Large intestine (tissue), 3 donors: ENCODE measurements around the gene MAPK8. TPM values are rescaled to one million over a fixed set of nuclear protein-coding genes. Genes with fewer than 3 reads are reported as not detected.

Experiments used
- DNase-seq, 2 donors: peaks; one replicate each; pipeline versions ENCODE4 v3.0.0 to v3.0.0-alpha.2; 2013
- H3K27ac ChIP-seq: one replicate; pipeline ENCODE4 v1.5.1; 2013; ENCODE audit warnings: low read length
- H3K27me3 ChIP-seq: 2 replicates; pipeline ENCODE4 v1.6.1; 2013; ENCODE audit warnings: low read length; ENCODE audit not compliant: control insufficient read depth, insufficient read depth
- H3K36me3 ChIP-seq: 2 replicates; pipeline ENCODE4 v1.6.1; 2013; ENCODE audit warnings: low read length; ENCODE audit not compliant: control insufficient read depth, insufficient read depth
- H3K4me1 ChIP-seq: one replicate; pipeline ENCODE4 v1.6.1; 2013; ENCODE audit warnings: low read length; ENCODE audit not compliant: control insufficient read depth, insufficient read depth
- H3K4me3 ChIP-seq: one replicate; pipeline ENCODE4 v1.5.1; 2013; ENCODE audit warnings: low read length
- H3K9me3 ChIP-seq: one replicate; pipeline ENCODE4 v1.6.1; 2013; ENCODE audit warnings: mild to moderate bottlenecking, low read depth, low read length, moderate library complexity; ENCODE audit not compliant: control insufficient read depth
- WGBS: methylation state at CpG from one replicate; pipeline ENCODE4 v1.1.5; 2013; ENCODE audit warnings: low lambda C conversion rate; ENCODE audit not compliant: insufficient coverage; 5-methylcytosine and 5-hydroxymethylcytosine counted together
- polyA plus RNA-seq: library from polyadenylated mRNA; unstranded; fragments of 120-200 nt; gene quantifications from one replicate; pipeline ENCODE4 v1.2.1, GENCODE V29; 2013

The MAPK8 gene
- polyA plus RNA-seq, 1 donor: 40.6 TPM

- Histone ChIP-seq H3K9me3 (no peaks in the 10 kb centered on the region), H3K27me3 (no peaks in the 10 kb centered on the region), H3K27ac (no peak overlapping the region), H3K36me3 (no peaks in the 10 kb centered on the region), H3K4me3 (no peak overlapping the region), H3K4me1 (peaks cover 13% of the 10 kb centered on the region)
- DNase-seq: no peak
- 100% methylated on average over 2 of the region's 3 CpGs for WGBS
Measured at GRCh38 chr10:48474765-48475365, 168.4 kb downstream of the MAPK8 start.

- WGBS: no CpG with 5 or more reads among the region's 4 CpGs
- Histone ChIP-seq H3K4me1 (peaks cover 10% of the 10 kb centered on the region), H3K36me3 (no peaks in the 10 kb centered on the region), H3K27ac (no peak overlapping the region), H3K27me3 (no peaks in the 10 kb centered on the region), H3K4me3 (no peak overlapping the region), H3K9me3 (no peaks in the 10 kb centered on the region)
- no peak for DNase-seq
Measured at GRCh38 chr10:48475943-48476278, 169.4 kb downstream of the MAPK8 start.

GRCh38 chr10:48476279-48476982, 170.0 kb downstream of the MAPK8 start:
- H3K27ac ChIP-seq: no peak overlapping the region
- H3K4me1 ChIP-seq: peaks cover 8% of the 10 kb centered on the region
- WGBS: no CpG with 5 or more reads among the region's 9 CpGs
- H3K9me3 ChIP-seq: no peaks in the 10 kb centered on the region
- H3K36me3 ChIP-seq: no peaks in the 10 kb centered on the region
- H3K4me3 ChIP-seq: no peak overlapping the region
- no peaks in the 10 kb centered on the region for H3K27me3 ChIP-seq
- DNase-seq: no peak

GRCh38 chr10:48477141-48477540, 170.7 kb downstream of the MAPK8 start:
- Histone ChIP-seq H3K27me3 (no peaks in the 10 kb centered on the region), H3K27ac (no peak overlapping the region), H3K36me3 (no peaks in the 10 kb centered on the region), H3K4me3 (no peak overlapping the region), H3K4me1 (peaks cover 8% of the 10 kb centered on the region), H3K9me3 (no peaks in the 10 kb centered on the region)
- DNase-seq: no peak

- H3K9me3 ChIP-seq: no peaks in the 10 kb centered on the region
- no peaks in the 10 kb centered on the region for H3K27me3 ChIP-seq
- DNase-seq: no peak
- no peaks in the 10 kb centered on the region for H3K36me3 ChIP-seq
- H3K27ac ChIP-seq: no peak overlapping the region
- peaks cover 8% of the 10 kb centered on the region for H3K4me1 ChIP-seq
- H3K4me3 ChIP-seq: no peak overlapping the region
- WGBS: 100% methylated on average over 1 of the region's 4 CpGs
Measured at GRCh38 chr10:48477616-48478015, 171.1 kb downstream of the MAPK8 start.

GRCh38 chr10:48478469-48478868, 172.0 kb downstream of the MAPK8 start:
- no peaks in the 10 kb centered on the region for H3K9me3 ChIP-seq
- no peak for DNase-seq
- WGBS: no CpG with 5 or more reads among the region's 5 CpGs
- H3K4me3 ChIP-seq: no peak overlapping the region
- no peaks in the 10 kb centered on the region for H3K36me3 ChIP-seq
- H3K27me3 ChIP-seq: no peaks in the 10 kb centered on the region
- H3K4me1 ChIP-seq: peaks cover 8% of the 10 kb centered on the region
- H3K27ac ChIP-seq: no peak overlapping the region

- no peaks in the 10 kb centered on the region for H3K9me3 ChIP-seq
- no peaks in the 10 kb centered on the region for H3K36me3 ChIP-seq
- H3K27me3 ChIP-seq: no peaks in the 10 kb centered on the region
- WGBS: no CpG with 5 or more reads among the region's 30 CpGs
- H3K27ac ChIP-seq: no peak overlapping the region
- H3K4me1 ChIP-seq: peaks cover 8% of the 10 kb centered on the region
- no peak overlapping the region for H3K4me3 ChIP-seq
- no peak for DNase-seq
Measured at GRCh38 chr10:48478980-48479811, 172.7 kb downstream of the MAPK8 start.

GRCh38 chr10:48480397-48481374, 174.2 kb downstream of the MAPK8 start:
- Histone ChIP-seq H3K27ac (no peak overlapping the region), H3K27me3 (no peaks in the 10 kb centered on the region), H3K4me1 (peaks cover 8% of the 10 kb centered on the region), H3K9me3 (no peaks in the 10 kb centered on the region), H3K36me3 (no peaks in the 10 kb centered on the region), H3K4me3 (no peak overlapping the region)
- 47% methylated on average over 2 of the region's 20 CpGs for WGBS
- DNase-seq: peak in 1 of 2 donors; percentile 51

GRCh38 chr10:48481385-48481784, 174.9 kb downstream of the MAPK8 start:
- H3K4me3 ChIP-seq: no peak overlapping the region
- H3K36me3 ChIP-seq: no peaks in the 10 kb centered on the region
- DNase-seq: no peak
- H3K27ac ChIP-seq: no peak overlapping the region
- peaks cover 8% of the 10 kb centered on the region for H3K4me1 ChIP-seq
- H3K27me3 ChIP-seq: no peaks in the 10 kb centered on the region
- no peaks in the 10 kb centered on the region for H3K9me3 ChIP-seq
- 100% methylated on average over 1 of the region's 2 CpGs for WGBS

- Histone ChIP-seq H3K4me3 (no peak overlapping the region), H3K36me3 (no peaks in the 10 kb centered on the region), H3K9me3 (no peaks in the 10 kb centered on the region), H3K27ac (no peak overlapping the region), H3K27me3 (no peaks in the 10 kb centered on the region), H3K4me1 (peaks cover 8% of the 10 kb centered on the region)
- WGBS: 40% methylated on average over 1 of the region's 3 CpGs
- no peak for DNase-seq
Measured at GRCh38 chr10:48482207-48482606, 175.7 kb downstream of the MAPK8 start.
